ENCODE data around the gene FRMD4A.

DNA sequence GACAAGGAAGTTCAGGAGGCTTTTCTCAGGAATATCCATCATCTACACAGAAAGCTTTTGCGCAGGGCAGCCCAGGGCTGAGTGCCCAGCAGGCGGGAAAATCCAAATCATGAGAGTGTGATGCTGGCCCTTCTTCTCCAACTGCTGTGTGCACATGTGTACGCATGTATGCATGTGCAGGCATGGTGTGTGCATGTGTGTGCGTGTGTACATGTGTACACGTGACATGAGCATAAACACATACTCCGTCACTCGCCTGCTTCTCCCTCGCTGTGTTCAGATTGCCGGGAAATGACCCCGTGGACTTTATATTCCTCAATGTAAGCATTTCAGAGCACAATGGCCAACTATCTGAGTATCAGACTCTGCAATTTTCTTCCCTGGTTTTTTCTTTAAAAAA, 658.8 kb downstream of the FRMD4A start:
- no peak for TF ChIP-seq EZH2phosphoT487 (IDR thresholded peaks at IDR 0.05; ENCODE audit: borderline replicate concordance, low read depth, low read length)
- TF ChIP-seq, protein P1, sequence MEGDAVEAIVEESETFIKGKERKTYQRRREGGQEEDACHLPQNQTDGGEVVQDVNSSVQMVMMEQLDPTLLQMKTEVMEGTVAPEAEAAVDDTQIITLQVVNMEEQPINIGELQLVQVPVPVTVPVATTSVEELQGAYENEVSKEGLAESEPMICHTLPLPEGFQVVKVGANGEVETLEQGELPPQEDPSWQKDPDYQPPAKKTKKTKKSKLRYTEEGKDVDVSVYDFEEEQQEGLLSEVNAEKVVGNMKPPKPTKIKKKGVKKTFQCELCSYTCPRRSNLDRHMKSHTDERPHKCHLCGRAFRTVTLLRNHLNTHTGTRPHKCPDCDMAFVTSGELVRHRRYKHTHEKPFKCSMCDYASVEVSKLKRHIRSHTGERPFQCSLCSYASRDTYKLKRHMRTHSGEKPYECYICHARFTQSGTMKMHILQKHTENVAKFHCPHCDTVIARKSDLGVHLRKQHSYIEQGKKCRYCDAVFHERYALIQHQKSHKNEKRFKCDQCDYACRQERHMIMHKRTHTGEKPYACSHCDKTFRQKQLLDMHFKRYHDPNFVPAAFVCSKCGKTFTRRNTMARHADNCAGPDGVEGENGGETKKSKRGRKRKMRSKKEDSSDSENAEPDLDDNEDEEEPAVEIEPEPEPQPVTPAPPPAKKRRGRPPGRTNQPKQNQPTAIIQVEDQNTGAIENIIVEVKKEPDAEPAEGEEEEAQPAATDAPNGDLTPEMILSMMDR (conservative IDR thresholded peaks at IDR 0.05; ENCODE audit: low read length), result no peak
